GM19324 (cell line): ENCODE results near the gene PDZD2.
"Not testable (repeated sequence)": the region's sequence is repeated elsewhere in the genome, so short reads cannot be mapped to it uniquely, and the experiment has no call there.

Experiments used
- ATAC-seq: cut with Tn5 transposase; IDR thresholded peaks from one replicate; pipeline ENCODE4 v1.9.1; 2021; ENCODE audit warnings: mild to moderate bottlenecking, moderate library complexity; ENCODE audit not compliant: unreplicated experiment, low FRiP score

The PDZD2 gene

DNA sequence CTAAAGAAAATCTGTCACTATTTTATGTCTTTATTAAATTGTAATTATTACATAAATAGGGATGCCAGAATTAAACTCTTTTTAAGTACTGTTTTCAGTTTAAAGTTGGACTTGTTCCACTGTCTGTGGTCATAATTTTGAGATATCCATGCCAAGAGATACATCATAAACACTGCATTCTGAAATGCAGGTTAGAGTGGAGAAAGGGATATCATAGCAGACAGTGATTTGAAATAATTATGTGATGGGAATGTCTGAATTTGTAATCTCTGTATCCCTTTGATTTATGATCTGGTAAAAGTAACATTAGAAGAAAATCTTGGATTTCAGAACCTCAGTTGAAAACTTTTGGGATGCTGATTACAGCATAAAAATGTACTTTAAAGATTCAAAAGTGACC is 313.1 kb downstream of the PDZD2 start:
- ATAC-seq: no peak

- no peak for ATAC-seq
These were observed 315.2 kb downstream of the PDZD2 start for GRCh38 chr5:31954091-31954490.

GRCh38 chr5:31957151-31957550 is 318.2 kb downstream of the PDZD2 start:
- ATAC-seq: no peak

GRCh38 chr5:31962351-31962751 is 323.4 kb downstream of the PDZD2 start:
- ATAC-seq: no peak

GRCh38 chr5:31962871-31963307 is 324.0 kb downstream of the PDZD2 start:
- no peak for ATAC-seq

- no peak for ATAC-seq
These were observed 324.6 kb downstream of the PDZD2 start for GRCh38 chr5:31963358-31964006.

GRCh38 chr5:31964007-31964360 is 325.1 kb downstream of the PDZD2 start:
- ATAC-seq: no peak

DNA sequence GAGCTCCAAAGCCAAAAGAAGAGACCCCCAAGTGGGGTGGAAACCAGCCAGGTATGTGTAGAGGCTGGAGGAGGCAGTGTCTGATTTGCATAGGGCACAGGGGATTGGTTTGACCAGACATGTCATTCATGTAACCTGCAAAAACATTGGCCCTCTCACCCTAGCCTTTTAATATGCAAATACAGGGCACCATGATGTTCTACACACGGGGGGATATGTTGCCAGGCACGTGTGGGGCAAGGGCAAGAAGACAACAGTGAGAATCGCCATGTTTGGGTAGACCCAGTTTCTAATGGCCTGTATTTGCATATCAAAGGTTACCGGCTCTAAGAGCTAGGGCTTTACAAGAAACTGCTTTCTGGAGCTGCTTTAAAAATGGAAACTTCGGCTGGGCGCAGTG is 326.3 kb downstream of the PDZD2 start:
- no peak for ATAC-seq

DNA sequence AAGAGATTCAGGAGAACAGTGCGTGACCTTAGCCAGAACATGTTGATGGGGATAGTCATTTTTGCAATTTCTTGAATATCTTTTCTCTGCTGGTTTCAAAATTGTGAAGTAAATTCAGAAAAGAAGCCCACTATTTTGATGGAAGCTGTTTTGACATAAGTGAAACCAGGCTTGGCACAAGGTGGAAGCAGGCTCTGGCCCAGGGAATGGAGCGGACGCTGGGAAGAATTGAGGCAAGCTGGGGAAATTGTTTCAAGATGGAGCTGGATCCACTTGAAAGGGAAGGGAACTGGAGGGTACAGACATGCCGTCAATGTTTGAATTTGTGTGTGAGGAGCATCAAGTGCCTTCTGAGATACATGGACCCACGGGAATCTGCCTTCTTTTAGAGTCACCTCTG is 328.0 kb downstream of the PDZD2 start:
- ATAC-seq: no peak

DNA sequence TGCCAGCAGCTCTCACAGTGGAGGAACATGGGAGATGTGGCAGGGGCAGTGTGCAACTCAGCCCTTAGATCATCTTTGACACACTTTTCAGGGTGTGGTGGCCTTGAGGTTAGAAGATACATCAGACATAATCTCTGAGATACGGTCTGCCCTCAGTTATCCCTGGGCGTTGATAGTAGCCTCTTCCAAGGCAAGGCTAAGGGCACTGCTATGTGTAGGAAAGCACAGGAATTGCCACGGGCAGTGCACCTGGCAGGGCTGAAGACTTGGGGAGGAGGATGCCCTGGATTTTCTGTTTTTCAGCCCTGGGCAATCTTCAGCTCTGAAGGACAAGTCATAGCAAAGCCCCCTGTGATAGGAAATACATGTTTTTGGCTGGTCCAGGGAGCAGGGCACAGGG is 328.5 kb downstream of the PDZD2 start:
- no peak for ATAC-seq

DNA sequence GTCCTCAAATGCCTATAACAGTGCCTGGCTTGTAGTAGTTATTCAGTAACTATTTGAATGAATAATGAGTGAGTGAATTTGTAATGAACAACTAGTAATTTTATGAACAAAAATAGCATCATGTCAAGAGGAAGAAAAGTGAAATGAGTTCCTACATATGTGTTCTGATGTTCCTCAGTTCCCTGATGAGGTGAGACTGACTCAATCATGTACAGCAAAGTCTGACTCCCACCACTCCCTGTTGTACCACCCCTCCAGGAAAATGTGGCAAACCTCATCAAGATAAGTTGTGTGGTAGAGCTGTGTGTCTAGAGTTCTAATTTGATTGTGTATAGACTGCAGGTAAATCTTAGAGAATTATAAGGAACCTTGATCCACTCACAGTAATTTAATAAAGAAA is 333.6 kb downstream of the PDZD2 start:
- ATAC-seq: no peak

GRCh38 chr5:31975189-31975612 is 336.3 kb downstream of the PDZD2 start:
- not testable (repeated sequence) for ATAC-seq

DNA sequence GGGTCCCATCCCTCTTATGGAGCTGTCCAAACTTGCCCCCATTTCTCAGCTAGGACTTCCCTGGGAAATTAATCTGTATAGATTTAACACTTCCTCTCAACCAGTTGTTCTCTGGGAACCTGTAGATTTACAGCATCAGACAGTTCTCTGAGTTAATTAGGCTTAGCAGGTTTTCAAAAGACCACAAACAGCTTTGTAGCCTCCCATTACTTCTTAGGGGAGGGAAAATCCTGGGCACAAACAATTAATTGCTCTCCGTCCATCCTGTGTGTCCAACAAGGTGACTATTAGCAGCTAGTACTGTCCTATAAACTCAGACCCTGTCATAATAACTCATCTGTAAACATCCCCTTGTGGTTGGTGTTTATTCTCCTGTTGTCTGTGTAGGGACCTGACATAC is 337.2 kb downstream of the PDZD2 start:
- no peak for ATAC-seq

GRCh38 chr5:31981361-31981945 is 342.5 kb downstream of the PDZD2 start:
- ATAC-seq: no peak

- ATAC-seq: no peak
These were observed 343.1 kb downstream of the PDZD2 start for GRCh38 chr5:31982027-31982426.

DNA sequence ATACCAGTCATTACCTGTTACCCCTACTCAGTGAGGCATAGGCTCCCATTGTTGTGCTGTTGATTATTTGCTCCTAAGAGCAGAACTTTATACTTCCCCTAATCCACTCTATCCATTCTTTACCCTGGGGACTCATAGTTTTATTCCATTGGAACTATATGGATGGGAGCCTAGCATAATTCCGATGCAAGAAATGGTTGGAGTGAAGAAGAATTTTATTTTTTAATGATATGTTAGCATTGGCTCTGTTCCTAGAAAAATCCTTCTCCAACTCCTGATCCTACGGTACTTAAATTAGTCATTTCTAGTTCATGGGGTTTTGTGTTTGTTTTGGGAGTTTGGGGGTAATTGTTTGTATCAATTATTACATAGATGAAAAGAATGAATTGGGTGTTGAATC is 343.7 kb downstream of the PDZD2 start:
- ATAC-seq: no peak

DNA sequence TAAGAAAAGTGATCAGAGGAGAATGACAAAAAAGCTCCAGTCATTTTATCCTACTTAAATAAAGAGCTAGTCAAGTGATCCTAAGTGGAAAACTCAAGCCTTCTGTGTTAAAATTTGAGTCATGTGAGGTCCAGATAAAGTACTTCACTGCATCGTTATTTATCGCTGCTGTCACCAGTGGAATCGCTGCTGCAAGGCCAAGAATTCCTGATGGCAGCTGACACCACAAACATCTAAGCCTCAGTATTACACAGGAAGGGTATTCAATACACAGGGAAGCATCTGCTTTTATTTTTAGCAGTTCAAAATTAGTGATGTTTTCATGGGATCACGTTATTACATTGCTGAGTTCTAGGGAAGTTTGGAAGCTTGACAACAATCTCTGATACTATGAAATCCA is 344.9 kb downstream of the PDZD2 start:
- ATAC-seq: no peak

GRCh38 chr5:31984691-31985090 is 345.8 kb downstream of the PDZD2 start:
- no peak for ATAC-seq

DNA sequence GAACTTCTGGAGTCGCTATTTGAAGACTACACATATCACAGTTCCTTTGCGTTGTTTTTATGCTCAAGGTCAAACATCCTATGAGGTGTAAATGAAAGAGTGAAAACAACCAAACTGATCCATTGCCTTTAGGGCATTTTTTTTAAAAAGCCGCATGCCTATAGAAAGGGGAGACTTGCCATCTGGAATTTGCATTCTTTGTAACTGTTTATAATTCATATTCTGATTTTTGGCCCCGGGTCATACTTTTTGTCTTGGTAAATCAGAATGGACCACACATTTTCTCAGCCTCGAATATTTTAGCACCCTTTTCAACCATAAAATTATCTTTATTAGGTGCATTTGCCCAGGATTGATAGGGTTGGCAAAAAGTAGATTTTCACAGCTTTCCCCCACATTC is 347.2 kb downstream of the PDZD2 start:
- ATAC-seq: no peak

DNA sequence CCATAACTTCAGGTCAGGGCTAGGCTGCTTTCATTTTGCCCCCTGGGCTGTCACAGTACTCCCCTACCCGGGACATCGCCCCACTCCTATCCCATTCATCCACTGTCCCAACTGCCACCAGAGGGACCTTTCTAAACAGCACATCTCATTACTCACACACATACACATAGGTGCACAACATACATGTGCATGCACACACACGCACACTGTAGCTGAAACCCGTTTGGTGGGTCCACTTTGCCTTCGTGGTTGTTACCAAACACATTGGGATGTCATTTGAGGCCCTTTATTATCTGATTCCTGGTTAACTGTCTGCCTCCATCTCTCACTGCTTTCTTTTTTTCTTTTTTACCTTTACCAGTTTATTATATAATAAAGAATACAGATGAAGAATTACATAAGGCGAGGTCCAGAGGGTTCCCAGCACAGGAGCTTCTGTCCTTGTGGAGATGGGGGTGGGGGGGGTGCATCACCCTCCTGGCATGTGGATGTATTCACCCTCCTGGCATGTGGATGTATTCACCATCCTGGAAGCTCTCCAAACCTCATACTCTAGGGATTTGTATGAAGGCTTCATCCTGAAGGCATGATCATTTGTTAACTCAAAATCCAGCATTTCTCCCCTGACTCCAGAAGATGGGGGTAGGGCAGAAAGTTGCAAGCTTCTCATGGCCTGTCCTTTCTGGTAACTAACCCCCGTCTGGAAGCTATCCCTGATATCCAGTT is 349.2 kb downstream of the PDZD2 start:
- ATAC-seq: no peak

DNA sequence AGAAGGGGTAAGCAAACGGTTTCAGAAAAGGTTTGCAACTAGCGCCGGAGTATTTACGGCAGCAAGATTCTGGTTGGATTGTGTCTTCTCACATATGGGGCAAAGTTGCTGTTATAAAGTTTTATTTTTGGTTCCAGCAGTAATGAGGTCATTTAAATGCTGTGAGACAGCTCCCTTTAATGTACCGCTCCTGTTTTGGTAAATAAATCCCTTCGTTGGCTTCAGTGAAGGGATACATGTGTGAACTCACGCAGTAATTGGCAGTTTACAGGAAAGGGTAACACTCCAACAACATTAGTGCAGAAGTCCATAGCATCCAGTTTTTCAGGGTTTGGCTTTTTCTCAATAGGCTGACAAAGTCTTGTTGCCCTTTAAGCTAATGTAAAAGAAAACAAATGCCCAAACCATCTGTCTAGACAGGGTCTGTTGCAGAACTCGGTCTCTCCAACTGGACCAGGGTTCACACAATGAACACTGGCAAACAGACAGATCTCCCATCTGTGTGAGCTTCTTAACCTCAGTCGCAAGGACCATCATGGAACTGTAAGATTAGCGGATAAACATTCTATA is 351.2 kb downstream of the PDZD2 start:
- no peak for ATAC-seq

- no peak for ATAC-seq
These were observed 351.8 kb downstream of the PDZD2 start for GRCh38 chr5:31990701-31991110.
